MV-4-11 (cell line): ENCODE measurements around the gene MGP.

Source experiments
- DNase-seq: peaks from one replicate; lab custom pipeline; 2025; lab: John Stamatoyannopoulos, UW

Gene MGP

DNA sequence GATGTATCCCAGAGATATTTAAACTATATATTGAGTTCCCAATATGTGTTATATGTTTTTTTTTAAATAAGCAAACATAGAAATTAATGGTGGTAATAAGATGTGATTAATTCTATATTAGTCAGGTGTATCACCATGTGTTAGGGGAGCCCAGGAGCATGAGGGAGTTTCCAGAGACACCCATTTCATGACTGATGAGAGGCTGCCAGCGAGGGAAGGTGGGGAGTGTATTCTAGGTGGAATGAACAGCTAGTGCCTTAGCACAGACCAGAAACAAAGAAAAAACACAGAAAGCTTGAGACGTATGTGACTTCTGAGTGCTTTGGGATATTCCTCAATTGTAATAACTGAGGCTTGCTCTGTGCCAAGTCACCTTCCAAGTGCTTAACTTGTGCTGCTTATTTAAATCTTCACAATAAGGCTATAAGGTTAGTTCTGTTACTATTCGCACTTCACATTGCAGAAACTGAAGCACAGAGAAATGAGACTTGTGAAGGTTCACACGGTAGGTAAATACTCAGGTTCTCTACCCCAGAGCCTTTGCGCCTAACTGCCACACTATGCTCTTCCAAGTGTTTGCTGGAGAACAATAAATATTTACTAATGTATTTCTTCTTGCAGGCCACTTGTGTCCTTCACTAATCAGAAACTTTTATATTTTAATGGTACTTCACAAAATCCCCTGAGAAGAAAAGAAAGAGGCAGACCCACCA, 17.9 kb upstream of the MGP start:
- DNase-seq: no peak

DNA sequence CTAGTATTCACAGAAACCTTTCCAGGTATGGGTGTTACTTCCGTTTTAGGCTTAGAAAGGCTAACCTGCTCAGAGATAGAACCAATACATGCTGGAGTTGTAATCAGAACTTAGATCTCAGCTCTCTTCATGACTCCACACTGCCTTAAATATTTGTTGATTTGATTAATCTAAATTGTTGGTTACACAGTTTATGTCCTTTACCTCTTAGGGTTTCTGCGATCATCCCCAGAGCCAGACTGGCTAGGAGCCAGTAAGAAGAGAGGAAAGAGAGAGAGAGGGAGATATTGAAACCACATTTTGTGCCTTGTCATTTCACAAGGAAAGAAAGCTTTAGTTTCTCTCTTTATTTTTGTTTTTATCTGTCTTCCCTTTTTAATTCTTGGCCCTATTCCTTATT, 16.8 kb upstream of the MGP start:
- no peak for DNase-seq

GRCh38 chr12:14901228-14901562, 15.5 kb upstream of the MGP start:
- peak; percentile 26 for DNase-seq

DNA sequence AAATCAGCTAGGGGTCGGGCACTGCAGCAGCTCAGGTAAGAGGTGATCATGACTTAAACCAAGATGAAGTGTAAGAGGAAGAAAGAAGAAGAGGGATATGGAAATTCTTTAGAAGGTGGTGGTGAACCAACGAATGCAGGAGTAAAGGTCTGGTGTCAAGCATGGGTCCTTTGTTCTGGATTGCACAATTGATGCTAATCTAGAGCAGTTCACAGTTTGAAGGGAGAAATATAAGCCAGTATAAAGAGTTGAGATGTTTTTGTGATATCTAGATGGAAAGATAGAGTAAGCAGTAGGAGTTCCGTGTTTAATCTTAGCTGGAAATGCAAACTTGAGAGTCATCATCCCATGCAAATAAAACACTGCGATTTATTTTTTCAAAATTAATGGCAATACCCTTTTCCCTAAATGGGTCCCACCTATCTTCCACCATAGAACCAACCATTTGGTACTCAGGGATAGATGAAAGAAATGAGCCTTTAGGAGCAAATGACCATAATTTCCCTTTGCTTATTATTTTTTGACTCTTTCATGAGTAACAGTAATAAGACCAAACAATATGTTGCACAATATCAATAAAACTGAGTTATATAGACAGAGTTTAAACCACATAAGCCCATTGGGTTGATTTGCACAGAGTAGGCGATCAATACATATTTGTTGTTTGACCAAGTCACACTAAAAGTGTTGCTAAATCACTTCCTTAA, 15.0 kb upstream of the MGP start:
- no peak for DNase-seq

GRCh38 chr12:14896521-14897169, 11.0 kb upstream of the MGP start:
- no peak for DNase-seq

- DNase-seq: no peak
Measured at GRCh38 chr12:14893506-14894250, 8.0 kb upstream of the MGP start.

- DNase-seq: peak; percentile 4
Measured at GRCh38 chr12:14892726-14893505, 7.3 kb upstream of the MGP start.

DNA sequence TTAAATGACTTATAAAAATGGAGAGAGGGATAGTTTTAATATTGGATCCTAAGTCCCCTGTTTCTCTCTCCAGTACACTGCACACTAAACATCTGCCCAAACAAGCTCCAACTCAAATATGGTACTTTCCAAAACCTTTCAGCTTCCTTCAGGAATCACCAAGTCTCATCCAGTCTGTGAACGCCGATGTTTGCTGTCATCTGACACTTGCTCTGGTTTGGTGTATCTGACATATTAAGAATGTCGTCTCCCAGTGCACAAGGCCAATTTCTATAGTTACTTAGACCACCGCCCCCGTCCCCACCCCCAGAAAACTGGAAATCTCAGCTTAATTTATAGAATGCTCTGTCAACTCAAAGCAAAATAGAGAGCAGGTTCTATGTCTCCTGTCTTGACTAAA, 5.0 kb upstream of the MGP start:
- no peak for DNase-seq

GRCh38 chr12:14886271-14886670, 617 bp upstream of the MGP start:
- DNase-seq: no peak

DNA sequence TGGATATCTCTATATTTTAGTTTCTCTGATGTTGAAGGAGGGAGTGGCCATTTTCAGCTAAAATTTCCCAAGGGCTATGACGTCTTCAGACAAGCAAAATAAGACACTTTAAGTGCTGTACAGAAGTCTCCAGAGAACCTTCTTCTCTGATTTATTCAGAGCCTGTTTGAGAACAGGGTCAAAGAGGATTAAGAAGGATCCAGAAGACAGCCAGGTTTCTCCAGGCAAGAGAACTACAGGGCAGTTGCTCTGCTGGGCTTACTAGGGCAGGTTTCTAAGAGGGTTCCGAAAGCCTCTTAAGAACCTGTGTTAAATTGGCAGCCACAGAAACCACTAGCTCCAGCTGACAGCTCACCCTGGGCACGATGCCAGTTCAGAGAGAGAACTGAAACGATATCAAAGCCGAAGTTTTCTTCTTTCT, 1.2 kb downstream of the MGP start:
- DNase-seq: peak; percentile 93

DNA sequence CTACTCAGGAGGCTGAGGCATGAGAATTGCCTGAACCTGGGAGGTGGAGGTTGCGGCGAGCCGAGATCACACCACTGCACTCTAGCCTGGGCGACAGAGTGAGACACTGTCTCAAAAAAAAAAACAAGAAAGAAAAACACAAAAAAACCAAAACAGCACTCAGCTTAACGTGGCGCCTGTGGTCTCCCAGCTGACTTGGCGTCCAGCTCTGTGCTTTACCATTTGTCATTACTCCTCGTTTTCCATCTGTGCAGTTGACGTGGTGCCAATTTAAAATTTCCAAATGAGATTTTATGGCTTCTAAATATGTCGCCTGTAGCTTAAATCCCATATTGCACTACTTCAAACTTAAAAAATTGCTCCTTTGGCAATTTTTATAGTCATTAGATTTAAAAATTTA, 2.0 kb downstream of the MGP start:
- DNase-seq: no peak

DNA sequence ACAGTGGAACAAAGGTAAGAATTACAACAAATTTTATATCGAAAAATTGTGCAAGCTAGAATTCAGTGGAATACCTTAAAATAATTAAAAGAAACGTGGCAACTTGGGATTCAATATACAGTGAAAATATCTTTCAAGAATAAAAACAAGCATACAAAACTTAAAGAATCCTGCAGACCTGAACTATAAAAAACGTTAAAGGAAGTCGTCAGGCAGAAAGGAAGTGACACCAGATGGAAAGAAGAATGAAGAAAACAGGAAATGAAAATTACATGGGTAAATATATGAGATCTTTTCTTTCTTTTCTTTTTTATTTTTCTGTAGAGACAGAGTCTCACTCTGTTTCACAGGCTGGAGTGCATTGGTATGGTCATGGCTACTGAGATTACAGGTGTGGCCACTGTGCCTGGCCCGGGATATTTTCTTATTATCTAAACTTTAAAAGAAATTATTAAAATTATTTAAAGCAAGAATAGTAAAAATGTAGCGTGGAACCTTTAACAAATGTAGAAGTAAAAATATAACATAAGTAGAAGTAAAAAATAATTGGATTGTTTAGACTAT, 4.7 kb downstream of the MGP start:
- DNase-seq: peak; percentile 61

DNA sequence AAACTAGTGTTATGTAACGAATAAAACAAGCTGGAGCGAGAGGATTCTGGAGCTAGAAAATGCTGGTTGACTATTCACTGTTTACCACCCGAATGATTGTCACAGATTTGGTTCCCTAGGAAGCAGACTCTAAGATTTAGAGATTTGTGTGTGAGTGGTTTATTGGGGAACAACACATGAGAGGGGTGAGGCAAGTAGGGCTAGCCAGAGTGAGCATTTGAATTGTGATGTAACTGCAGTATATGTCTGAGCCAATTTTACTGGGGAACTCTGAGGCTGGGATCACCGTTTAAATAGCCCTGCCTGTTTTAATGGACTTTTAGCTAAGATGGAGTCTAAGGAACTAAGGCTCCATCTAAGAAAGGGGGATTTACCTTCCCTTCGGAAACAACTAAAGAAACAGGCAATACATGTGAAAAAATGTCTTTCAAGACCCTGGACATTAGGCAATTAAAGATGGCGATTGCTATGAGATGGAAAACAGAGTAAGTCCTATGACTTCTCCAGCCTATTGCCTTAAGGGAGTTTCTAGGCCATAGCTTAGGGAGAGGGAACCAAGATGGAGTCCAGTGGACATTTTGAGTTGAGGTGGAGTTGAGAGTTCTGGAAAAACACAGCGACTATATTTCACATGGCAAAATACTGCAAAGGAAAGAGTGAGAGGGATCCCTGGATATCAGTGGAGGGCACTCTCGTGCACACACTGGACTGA, 6.3 kb downstream of the MGP start:
- DNase-seq: no peak

GRCh38 chr12:14878488-14878887, 7.2 kb downstream of the MGP start:
- no peak for DNase-seq

- DNase-seq: no peak
Measured at GRCh38 chr12:14876833-14877232, 8.8 kb downstream of the MGP start.

- no peak for DNase-seq
Measured at GRCh38 chr12:14874882-14875281, 10.8 kb downstream of the MGP start.

DNA sequence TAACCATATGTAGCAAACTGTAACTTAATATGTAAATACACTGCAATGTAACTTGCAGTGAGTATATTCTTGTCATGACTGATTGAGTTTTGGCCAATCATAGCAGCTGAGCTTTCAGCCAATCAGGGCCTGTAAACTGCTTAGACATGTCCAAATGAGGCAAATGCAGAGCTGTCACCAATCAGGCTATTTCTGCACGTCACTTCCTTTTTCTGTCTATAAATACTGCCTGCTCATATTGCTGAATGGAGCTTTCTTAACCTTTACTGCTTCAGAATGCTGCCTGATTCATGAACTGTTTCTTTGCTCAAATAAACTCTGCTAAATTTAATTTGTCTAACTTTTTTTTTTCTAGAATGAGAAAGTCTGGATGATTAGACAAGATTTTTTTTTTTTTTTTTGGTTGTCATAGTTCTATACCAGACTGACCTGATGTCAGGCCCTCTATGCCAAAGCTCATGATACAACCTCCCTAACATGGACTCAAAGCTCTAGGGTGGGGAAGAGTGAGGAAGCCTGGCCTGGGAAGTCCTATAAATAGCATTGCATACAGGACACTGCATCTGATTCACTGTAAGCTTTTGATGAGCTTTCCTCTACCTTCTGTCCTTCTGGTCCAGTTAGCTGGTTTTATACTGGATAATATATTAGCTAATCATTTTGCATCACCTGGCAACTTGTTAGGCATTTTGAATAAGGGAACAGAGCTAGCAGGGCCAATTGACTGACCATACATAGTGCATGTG, 12.0 kb downstream of the MGP start:
- DNase-seq: peak; percentile 71

GRCh38 chr12:14871886-14872285, 13.8 kb downstream of the MGP start:
- no peak for DNase-seq

DNA sequence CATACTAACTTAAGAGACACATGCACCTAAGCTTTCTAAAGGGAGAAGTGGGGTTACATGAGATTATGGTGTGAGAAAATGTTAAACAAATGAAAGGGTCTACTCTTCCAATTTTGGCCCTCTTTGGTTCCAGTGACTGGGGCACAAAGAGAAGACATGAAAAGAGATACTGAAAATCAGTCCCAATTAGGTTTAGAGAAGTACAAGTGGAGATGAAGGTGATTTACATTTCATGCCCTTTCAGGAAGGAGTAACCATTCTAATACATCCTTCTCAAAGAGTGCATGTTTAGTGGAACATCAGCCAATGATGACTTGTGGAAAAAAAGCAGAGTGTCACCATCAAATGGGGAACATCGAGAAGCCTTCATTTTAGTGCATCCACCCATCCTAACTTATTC, 14.4 kb downstream of the MGP start:
- no peak for DNase-seq

GRCh38 chr12:14868916-14869506, 16.6 kb downstream of the MGP start:
- DNase-seq: no peak
